ENCODE data around the gene PPP6R3. TPM values are rescaled to one million over a fixed set of nuclear protein-coding genes. Genes with fewer than 3 reads are reported as not detected.
A peak's percentile ranks its signal among the peaks of the same experiment; 100 is the strongest.
"Not testable (repeated sequence)": the region's sequence is repeated elsewhere in the genome, so short reads cannot be mapped to it uniquely, and the experiment has no call there.

Gene PPP6R3
- total and polyA plus RNA-seq, 2 donors = 46.8 to 288 TPM

DNA sequence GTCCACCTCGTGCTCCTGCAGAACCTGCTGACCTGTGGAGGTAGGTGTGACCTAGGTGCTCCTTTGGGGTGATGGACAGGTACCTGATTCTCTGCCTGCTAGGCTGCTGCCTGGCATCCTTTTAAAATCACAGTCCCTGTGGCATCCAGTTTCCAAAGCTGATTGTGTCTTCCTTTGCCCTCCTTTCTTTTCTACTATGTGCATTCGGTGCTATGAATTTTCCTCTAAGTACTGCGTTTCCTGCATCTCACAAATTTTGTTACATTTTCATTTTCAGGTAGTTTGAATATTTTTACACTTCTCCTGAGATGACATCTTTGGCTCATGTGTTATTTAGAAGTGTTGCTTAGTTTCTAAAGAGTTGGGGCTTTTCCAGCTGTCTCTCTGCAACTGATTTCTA lies 30.9 kb upstream of the PPP6R3 start:
- no peaks in the 10 kb centered on the region for H3K4me1 ChIP-seq (ENCODE audit: insufficient read depth)
- no peak overlapping the region for H3K4me3 ChIP-seq (ENCODE audit: low read depth, low read length)
- peaks cover 3% of the 10 kb centered on the region for H3K36me3 ChIP-seq (ENCODE audit: insufficient read depth)
- H3K27ac ChIP-seq (ENCODE audit: low read depth) = no peak overlapping the region
- DNase-seq (ENCODE audit: extremely low spot score) = no peak
- over 99% methylated on average over 3 of the region's 3 CpGs for WGBS

GRCh38 chr11:68430384-68430783 lies 30.2 kb upstream of the PPP6R3 start:
- no peak for DNase-seq (ENCODE audit: extremely low spot score)
- over 99% methylated on average over 5 of the region's 5 CpGs for WGBS
- H3K4me1 ChIP-seq (ENCODE audit: insufficient read depth) = no peaks in the 10 kb centered on the region
- peaks cover 3% of the 10 kb centered on the region for H3K36me3 ChIP-seq (ENCODE audit: insufficient read depth)
- no peak overlapping the region for H3K4me3 ChIP-seq (ENCODE audit: low read depth, low read length)
- no peak overlapping the region for H3K27ac ChIP-seq (ENCODE audit: low read depth)

- H3K27ac ChIP-seq (ENCODE audit: low read depth) = no peak overlapping the region
- no peaks in the 10 kb centered on the region for H3K4me1 ChIP-seq (ENCODE audit: insufficient read depth)
- peaks cover 3% of the 10 kb centered on the region for H3K36me3 ChIP-seq (ENCODE audit: insufficient read depth)
- no peak overlapping the region for H3K4me3 ChIP-seq (ENCODE audit: low read depth, low read length)
- 88% methylated on average over 3 of the region's 3 CpGs for WGBS
- DNase-seq (ENCODE audit: extremely low spot score) = no peak
Measured at GRCh38 chr11:68430801-68431200, 29.8 kb upstream of the PPP6R3 start.

- Histone ChIP-seq H3K4me3 (ENCODE audit: low read depth, low read length) (no peak overlapping the region), H3K36me3 (ENCODE audit: insufficient read depth) (peaks cover 3% of the 10 kb centered on the region)
- 85% methylated on average over 24 of the region's 24 CpGs for WGBS
Measured at GRCh38 chr11:68431984-68432645, 28.4 kb upstream of the PPP6R3 start.

GRCh38 chr11:68432874-68433273 lies 27.7 kb upstream of the PPP6R3 start:
- no peak for DNase-seq (ENCODE audit: extremely low spot score)
- 86% methylated on average over 17 of the region's 17 CpGs for WGBS
- no peak overlapping the region for H3K4me3 ChIP-seq (ENCODE audit: low read depth, low read length)
- peaks cover 3% of the 10 kb centered on the region for H3K36me3 ChIP-seq (ENCODE audit: insufficient read depth)
- no peaks in the 10 kb centered on the region for H3K4me1 ChIP-seq (ENCODE audit: insufficient read depth)
- H3K27ac ChIP-seq (ENCODE audit: low read depth) = no peak overlapping the region

More at GRCh38 chr11:68431984-68432645, 28.4 kb upstream of the PPP6R3 start:
- DNase-seq (ENCODE audit: extremely low spot score) = no peak
- Histone ChIP-seq H3K4me1 (ENCODE audit: insufficient read depth) (no peaks in the 10 kb centered on the region), H3K27ac (ENCODE audit: low read depth) (no peak overlapping the region)

DNA sequence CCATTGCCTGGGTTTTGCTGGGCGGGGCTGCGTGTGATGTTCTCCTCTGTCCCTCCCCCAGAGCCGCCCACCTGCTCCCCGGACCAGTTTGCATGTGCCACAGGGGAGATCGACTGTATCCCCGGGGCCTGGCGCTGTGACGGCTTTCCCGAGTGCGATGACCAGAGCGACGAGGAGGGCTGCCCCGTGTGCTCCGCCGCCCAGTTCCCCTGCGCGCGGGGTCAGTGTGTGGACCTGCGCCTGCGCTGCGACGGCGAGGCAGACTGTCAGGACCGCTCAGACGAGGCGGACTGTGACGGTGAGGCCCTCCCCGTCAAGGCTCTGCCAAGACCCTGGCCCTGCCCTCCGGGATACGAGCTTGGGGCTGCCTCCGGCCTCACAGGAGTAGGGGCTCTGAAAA lies 27.0 kb upstream of the PPP6R3 start:
- H3K4me3 ChIP-seq (ENCODE audit: low read depth, low read length) = no peak overlapping the region

GRCh38 chr11:68434159-68434558 lies 26.4 kb upstream of the PPP6R3 start:
- DNase-seq (ENCODE audit: extremely low spot score); H3K4me3 ChIP-seq (ENCODE audit: low read depth, low read length); H3K36me3 ChIP-seq (ENCODE audit: insufficient read depth); H3K4me1 ChIP-seq (ENCODE audit: insufficient read depth); H3K27ac ChIP-seq (ENCODE audit: low read depth): not testable (repeated sequence)
- WGBS = 96% methylated on average over 5 of the region's 5 CpGs

More for the DNA sequence above, 27.0 kb upstream of the PPP6R3 start:
- DNase-seq (ENCODE audit: extremely low spot score) = no peak
- Histone ChIP-seq H3K4me1 (ENCODE audit: insufficient read depth) (no peaks in the 10 kb centered on the region), H3K27ac (ENCODE audit: low read depth) (no peak overlapping the region), H3K36me3 (ENCODE audit: insufficient read depth) (peaks cover 3% of the 10 kb centered on the region)
- WGBS = 90% methylated on average over 31 of the region's 31 CpGs

- no peak for DNase-seq (ENCODE audit: extremely low spot score)
- 89% methylated on average over 16 of the region's 16 CpGs for WGBS
- H3K4me3 ChIP-seq (ENCODE audit: low read depth, low read length) = no peak overlapping the region
- no peaks in the 10 kb centered on the region for H3K36me3 ChIP-seq (ENCODE audit: insufficient read depth)
- no peaks in the 10 kb centered on the region for H3K4me1 ChIP-seq (ENCODE audit: insufficient read depth)
- no peak overlapping the region for H3K27ac ChIP-seq (ENCODE audit: low read depth)
Measured at GRCh38 chr11:68436162-68436888, 24.2 kb upstream of the PPP6R3 start.

DNA sequence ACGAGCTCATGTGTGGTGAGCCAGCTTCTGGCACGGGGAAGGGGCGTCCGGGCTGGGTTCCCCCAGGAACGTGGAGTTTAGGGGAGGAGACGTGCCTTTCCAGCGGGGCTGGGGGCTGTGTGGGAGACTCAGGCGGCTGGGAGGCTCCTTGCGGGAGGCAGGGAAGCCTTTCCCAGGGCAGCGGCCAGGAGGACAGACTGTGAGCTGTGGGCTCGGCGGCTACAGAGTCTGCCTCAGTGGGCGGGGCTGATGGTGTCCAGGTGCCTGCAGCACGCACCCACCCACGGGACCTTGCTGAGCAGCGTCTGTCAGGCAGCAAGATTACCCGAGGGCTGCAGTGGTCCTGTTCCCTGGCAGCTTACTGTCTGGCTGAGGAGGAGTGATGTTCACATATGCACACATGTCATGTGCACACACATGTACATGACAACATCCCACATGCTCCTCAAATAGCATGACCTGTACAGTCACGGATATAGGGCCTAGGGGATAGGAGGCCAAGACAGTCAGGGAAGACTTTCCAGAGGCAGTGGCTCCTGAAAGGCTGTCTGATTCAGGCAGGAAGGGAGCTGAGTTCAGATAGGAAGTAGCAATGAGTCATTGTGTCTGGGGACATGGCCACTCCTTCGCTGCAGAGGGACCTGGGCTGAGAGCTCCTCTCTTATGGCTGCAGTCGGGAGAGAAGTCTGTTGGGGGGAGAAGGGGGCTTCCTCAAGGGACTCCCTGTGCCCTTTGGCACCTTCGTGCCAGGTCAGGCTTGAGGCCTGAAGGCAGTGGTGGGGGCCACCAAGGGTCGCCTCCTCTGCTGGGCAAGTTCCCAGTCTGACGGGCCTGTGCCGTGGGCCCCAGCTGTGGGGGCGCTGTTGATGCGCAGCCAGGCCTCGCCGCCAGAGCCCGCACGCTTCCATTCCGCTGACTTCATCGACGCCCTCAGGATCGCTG lies 23.3 kb upstream of the PPP6R3 start:
- Histone ChIP-seq H3K36me3 (ENCODE audit: insufficient read depth) (no peaks in the 10 kb centered on the region), H3K4me1 (ENCODE audit: insufficient read depth) (no peaks in the 10 kb centered on the region), H3K27ac (ENCODE audit: low read depth) (no peak overlapping the region), H3K4me3 (ENCODE audit: low read depth, low read length) (no peak overlapping the region)
- no peak for DNase-seq (ENCODE audit: extremely low spot score)
- 79% methylated on average over 34 of the region's 34 CpGs for WGBS

GRCh38 chr11:68437927-68438657 lies 22.5 kb upstream of the PPP6R3 start:
- WGBS = 94% methylated on average over 34 of the region's 34 CpGs
- no peaks in the 10 kb centered on the region for H3K36me3 ChIP-seq (ENCODE audit: insufficient read depth)

DNA sequence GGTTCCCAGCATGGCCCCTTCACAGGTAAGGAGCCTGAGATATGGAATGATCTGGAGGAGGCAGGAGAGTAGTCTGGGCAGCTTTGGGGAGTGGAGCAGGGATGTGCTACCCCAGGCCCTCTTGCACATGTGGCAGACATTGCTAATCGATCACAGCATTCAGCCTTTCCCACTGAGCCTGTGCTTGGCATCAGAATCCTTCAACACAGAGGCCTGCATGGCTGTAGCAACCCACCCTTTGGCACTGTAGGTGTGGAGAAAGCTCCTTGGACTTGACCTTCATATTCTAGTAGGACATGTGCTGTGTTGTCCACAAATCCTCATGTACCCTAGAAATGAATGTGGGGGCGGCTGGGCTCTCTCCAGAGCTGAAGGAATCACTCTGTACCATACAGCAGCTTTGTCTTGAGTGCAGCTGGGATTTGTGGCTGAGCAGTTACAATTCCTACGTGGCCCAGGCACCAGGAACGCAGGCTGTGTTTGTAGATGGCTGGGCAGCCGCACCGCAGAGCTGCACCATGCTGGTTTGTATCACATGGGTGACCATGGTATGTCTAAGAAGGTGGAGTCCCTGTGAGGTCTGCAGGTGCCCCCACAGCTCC lies 21.8 kb upstream of the PPP6R3 start:
- no peak for DNase-seq (ENCODE audit: extremely low spot score)
- 96% methylated on average over 6 of the region's 6 CpGs for WGBS
- no peak overlapping the region for H3K27ac ChIP-seq (ENCODE audit: low read depth)
- no peaks in the 10 kb centered on the region for H3K4me1 ChIP-seq (ENCODE audit: insufficient read depth)
- H3K36me3 ChIP-seq (ENCODE audit: insufficient read depth) = no peaks in the 10 kb centered on the region
- H3K4me3 ChIP-seq (ENCODE audit: low read depth, low read length) = no peak overlapping the region

More at GRCh38 chr11:68437927-68438657, 22.5 kb upstream of the PPP6R3 start:
- no peak overlapping the region for H3K27ac ChIP-seq (ENCODE audit: low read depth)
- H3K4me1 ChIP-seq (ENCODE audit: insufficient read depth) = no peaks in the 10 kb centered on the region
- DNase-seq (ENCODE audit: extremely low spot score) = no peak
- no peak overlapping the region for H3K4me3 ChIP-seq (ENCODE audit: low read depth, low read length)

DNA sequence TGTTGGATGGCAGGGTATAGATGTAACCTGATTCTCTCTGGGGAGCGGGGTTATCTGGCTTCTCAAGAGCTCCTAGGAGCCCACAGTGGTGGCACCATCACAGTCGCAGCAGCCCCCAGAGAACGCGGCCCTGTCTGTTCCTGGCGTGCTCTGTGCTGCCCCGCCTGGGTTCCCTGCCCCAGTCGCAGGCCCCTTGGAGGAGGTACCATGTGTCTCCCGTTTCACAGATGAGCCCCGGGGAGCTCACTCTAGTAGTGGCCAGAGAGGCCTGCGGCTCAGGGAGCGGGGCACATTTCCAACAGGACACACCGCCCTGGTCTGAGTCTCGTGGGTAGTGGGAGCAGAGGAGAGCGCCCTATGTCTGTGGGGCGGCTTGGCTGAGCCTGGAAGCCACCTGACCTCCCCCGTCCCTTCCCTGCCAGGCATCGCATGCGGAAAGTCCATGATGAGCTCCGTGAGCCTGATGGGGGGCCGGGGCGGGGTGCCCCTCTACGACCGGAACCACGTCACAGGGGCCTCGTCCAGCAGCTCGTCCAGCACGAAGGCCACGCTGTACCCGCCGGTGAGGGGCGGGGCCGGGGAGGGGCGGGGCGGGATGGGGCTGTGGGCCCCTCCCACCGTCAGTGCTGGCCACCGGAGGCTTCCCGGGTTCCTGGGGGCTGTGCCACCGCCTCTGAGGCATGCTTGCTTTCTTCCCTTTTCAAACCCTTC lies 21.0 kb upstream of the PPP6R3 start:
- H3K27ac ChIP-seq (ENCODE audit: low read depth) = peak overlapping the region; percentile 72
- no peak overlapping the region for H3K4me3 ChIP-seq (ENCODE audit: low read depth, low read length)
- no peaks in the 10 kb centered on the region for H3K36me3 ChIP-seq (ENCODE audit: insufficient read depth)

More for the DNA sequence above, 21.0 kb upstream of the PPP6R3 start:
- no peaks in the 10 kb centered on the region for H3K4me1 ChIP-seq (ENCODE audit: insufficient read depth)
- DNase-seq (ENCODE audit: extremely low spot score) = no peak
- WGBS = 60% methylated on average over 38 of the region's 38 CpGs

Data from urinary bladder (tissue), 4 donors.